Measurements from ENCODE around the gene GSTM4. TPM values are rescaled to one million over a fixed set of nuclear protein-coding genes. Genes with fewer than 3 reads are reported as not detected.
"Not testable (repeated sequence)": the region's sequence is repeated elsewhere in the genome, so short reads cannot be mapped to it uniquely, and the experiment has no call there.

The GSTM4 gene
- total and polyA plus RNA-seq, 2 experiments from 2014 or later = 64.5 to 116 TPM

- Histone ChIP-seq H3K4me2 (peak overlapping the region; percentile 23), H3K27me3 (no peaks in the 10 kb centered on the region), H3K79me2 (no peaks in the 10 kb centered on the region), H3K9me3 (ENCODE audit: low read depth) (no peaks in the 10 kb centered on the region), H3K27ac (no peak overlapping the region), H2AFZ (no peak overlapping the region), H3K4me1 (ENCODE audit: insufficient read depth) (peaks cover 4% of the 10 kb centered on the region), H3K9me2 (replicated peaks; ENCODE audit: insufficient read depth) (no peaks in the 10 kb centered on the region), H3K36me3 (replicated peaks; ENCODE audit: insufficient read depth, low read depth) (no peaks in the 10 kb centered on the region), H3K4me3 (no peak overlapping the region), H4K20me1 (ENCODE audit: insufficient read depth, poor library complexity, severe bottlenecking) (no peaks in the 10 kb centered on the region)
- DNase-seq (ENCODE audit: low spot score) = no peak
- TF ChIP-seq EZH2 (IDR thresholded peaks at IDR 0.05; ENCODE audit: borderline replicate concordance) (no peak), EZH2phosphoT487 (IDR thresholded peaks at IDR 0.05; ENCODE audit: low read depth, severe bottlenecking, unreplicated experiment) (no peak), CTCF (IDR thresholded peaks at IDR 0.05; ENCODE audit: poor library complexity) (no peak)
- WGBS (ENCODE audit: low lambda C conversion rate, missing lambda C conversion rate) = 92% methylated on average over 22 of the region's 22 CpGs
These were observed 13.5 kb downstream of the GSTM4 start for GRCh38 chr1:109669246-109669948.

GRCh38 chr1:109669949-109670302 lies 14.0 kb downstream of the GSTM4 start:
- WGBS (ENCODE audit: low lambda C conversion rate, missing lambda C conversion rate) = 92% methylated on average over 4 of the region's 5 CpGs
- H3K27ac ChIP-seq = not testable (repeated sequence)

GRCh38 chr1:109671067-109671466 lies 15.2 kb downstream of the GSTM4 start:
- 100% methylated on average over 5 of the region's 5 CpGs for WGBS (ENCODE audit: low lambda C conversion rate, missing lambda C conversion rate)
- Histone ChIP-seq H3K79me2 (no peaks in the 10 kb centered on the region), H3K27me3 (no peaks in the 10 kb centered on the region), H3K4me2 (no peak overlapping the region), H2AFZ (no peak overlapping the region), H3K27ac (no peak overlapping the region), H4K20me1 (ENCODE audit: insufficient read depth, poor library complexity, severe bottlenecking) (no peaks in the 10 kb centered on the region), H3K9me3 (ENCODE audit: low read depth) (no peaks in the 10 kb centered on the region), H3K36me3 (replicated peaks; ENCODE audit: insufficient read depth, low read depth) (no peaks in the 10 kb centered on the region), H3K4me3 (no peak overlapping the region), H3K4me1 (ENCODE audit: insufficient read depth) (peaks cover 4% of the 10 kb centered on the region), H3K9me2 (replicated peaks; ENCODE audit: insufficient read depth) (no peaks in the 10 kb centered on the region)
- DNase-seq (ENCODE audit: low spot score) = no peak
- TF ChIP-seq EZH2 (IDR thresholded peaks at IDR 0.05; ENCODE audit: borderline replicate concordance) = no peak
- no peak for TF ChIP-seq EZH2phosphoT487 (IDR thresholded peaks at IDR 0.05; ENCODE audit: low read depth, severe bottlenecking, unreplicated experiment)
- no peak for TF ChIP-seq CTCF (IDR thresholded peaks at IDR 0.05; ENCODE audit: poor library complexity)

More at GRCh38 chr1:109669949-109670302, 14.0 kb downstream of the GSTM4 start:
- H2AFZ ChIP-seq; H3K4me2 ChIP-seq; H3K4me3 ChIP-seq; H3K9me3 ChIP-seq (ENCODE audit: low read depth); DNase-seq (ENCODE audit: low spot score); H3K79me2 ChIP-seq; H3K4me1 ChIP-seq (ENCODE audit: insufficient read depth); H3K36me3 ChIP-seq (replicated peaks; ENCODE audit: insufficient read depth, low read depth); H4K20me1 ChIP-seq (ENCODE audit: insufficient read depth, poor library complexity, severe bottlenecking); H3K27me3 ChIP-seq; H3K9me2 ChIP-seq (replicated peaks; ENCODE audit: insufficient read depth): not testable (repeated sequence)

- not testable (repeated sequence) for H3K4me3 ChIP-seq; H3K36me3 ChIP-seq (replicated peaks; ENCODE audit: insufficient read depth, low read depth); DNase-seq (ENCODE audit: low spot score); H4K20me1 ChIP-seq (ENCODE audit: insufficient read depth, poor library complexity, severe bottlenecking); H2AFZ ChIP-seq; H3K9me2 ChIP-seq (replicated peaks; ENCODE audit: insufficient read depth); H3K27ac ChIP-seq; H3K79me2 ChIP-seq; H3K4me1 ChIP-seq (ENCODE audit: insufficient read depth); H3K4me2 ChIP-seq; H3K9me3 ChIP-seq (ENCODE audit: low read depth); H3K27me3 ChIP-seq
- 90% methylated on average over 2 of the region's 2 CpGs for whole genome bisulfite sequencing (ENCODE audit: low lambda C conversion rate, missing lambda C conversion rate)
These were observed 18.0 kb downstream of the GSTM4 start for GRCh38 chr1:109673861-109674260.

- H3K27ac ChIP-seq; DNase-seq (ENCODE audit: low spot score); H3K9me2 ChIP-seq (replicated peaks; ENCODE audit: insufficient read depth); H3K9me3 ChIP-seq (ENCODE audit: low read depth); H4K20me1 ChIP-seq (ENCODE audit: insufficient read depth, poor library complexity, severe bottlenecking); H3K4me1 ChIP-seq (ENCODE audit: insufficient read depth); H3K27me3 ChIP-seq; H3K79me2 ChIP-seq; H3K36me3 ChIP-seq (replicated peaks; ENCODE audit: insufficient read depth, low read depth); H2AFZ ChIP-seq; H3K4me3 ChIP-seq; H3K4me2 ChIP-seq: not testable (repeated sequence)
- 94% methylated on average over 3 of the region's 3 CpGs for WGBS (ENCODE audit: low lambda C conversion rate, missing lambda C conversion rate)
These were observed 20.9 kb downstream of the GSTM4 start for GRCh38 chr1:109676683-109677381.

All from hepatocyte (in vitro differentiated cells).